SK-N-SH treated with all-trans-retinoic acid at 6 μM for 48 hours (cell line): ENCODE data around the gene TUFT1.

Source experiments
- ARNTL ChIP-seq: fragments of 450-650 bp; formaldehyde crosslinking; IDR thresholded peaks from 2 replicates; pipeline ENCODE4 v1.5.0; 2020; ENCODE audit warnings: low read depth, mild to moderate bottlenecking, moderate library complexity, borderline replicate concordance
- CSRNP3 ChIP-seq: fragments of 250-450 bp; sonication (Bioruptor Pico); IDR thresholded peaks from 2 replicates; pipeline ENCODE4 v1.5.1; 2021; ENCODE audit warnings: mild to moderate bottlenecking, moderate library complexity
- ISL1 ChIP-seq: fragments of 250-450 bp; sonication (Bioruptor Pico); IDR thresholded peaks from 2 replicates; pipeline ENCODE4 v2.1.2; 2022; ENCODE audit warnings: mild to moderate bottlenecking, moderate library complexity
- PATZ1 ChIP-seq: fragments of 250-450 bp; sonication (Bioruptor Pico); IDR thresholded peaks from 2 replicates; pipeline ENCODE4 v1.8.0; 2020; ENCODE audit warnings: mild to moderate bottlenecking, moderate library complexity, borderline replicate concordance
- RARB ChIP-seq: fragments of 250-450 bp; sonication (Bioruptor Pico); IDR thresholded peaks from 2 replicates; pipeline ENCODE4 v1.8.0; 2021; ENCODE audit warnings: mild to moderate bottlenecking, moderate library complexity
- ZC3H10 ChIP-seq: fragments of 250-450 bp; sonication (Bioruptor Pico); IDR thresholded peaks from 2 replicates; pipeline ENCODE4 v1.5.1; 2021; ENCODE audit warnings: mild to moderate bottlenecking, moderate library complexity
- ZFP3 ChIP-seq: fragments of 250-450 bp; sonication (Bioruptor Pico); IDR thresholded peaks from 2 replicates; pipeline ENCODE4 v1.5.0; 2020; ENCODE audit warnings: mild to moderate bottlenecking, moderate library complexity
- ZNF565 ChIP-seq: fragments of 450-650 bp; formaldehyde crosslinking; conservative IDR thresholded peaks from 2 replicates; pipeline ENCODE4 v1.5.0; 2020; ENCODE audit warnings: low read depth, mild to moderate bottlenecking, moderate library complexity
- ZNF8 ChIP-seq: fragments of 450-650 bp; formaldehyde crosslinking; IDR thresholded peaks from 2 replicates; pipeline ENCODE4 v1.5.0; 2020; ENCODE audit warnings: mild to moderate bottlenecking, moderate library complexity

DNA sequence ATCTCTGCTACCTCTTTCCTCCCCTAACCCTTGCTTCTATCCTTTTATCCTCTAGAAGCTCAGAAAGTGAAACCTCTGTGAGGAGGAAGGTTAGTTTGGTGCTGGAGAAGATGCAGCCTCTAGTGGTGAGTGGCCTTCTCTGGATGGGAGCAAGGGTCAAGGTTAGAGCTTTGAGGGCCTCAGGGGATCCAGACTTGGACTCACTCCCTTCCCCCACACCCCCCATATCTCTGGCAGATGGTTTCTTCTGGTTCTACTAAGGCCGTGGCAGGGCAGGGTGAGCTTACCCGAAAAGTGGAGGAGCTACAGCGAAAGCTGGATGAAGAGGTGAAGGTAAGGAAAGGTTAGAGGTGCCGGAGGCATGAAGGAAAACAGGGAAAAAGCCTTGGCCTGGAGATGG is 19.8 kb upstream of the TUFT1 start:
- no peak for TF ChIP-seq ZNF565 (CRISPR knock-in tag)
- no peak for TF ChIP-seq RARB
- TF ChIP-seq ISL1 (CRISPR knock-in tag), result no peak
- no peak for TF ChIP-seq ARNTL (CRISPR knock-in tag)
- TF ChIP-seq ZC3H10 (CRISPR knock-in tag), result no peak
- no peak for TF ChIP-seq ZFP3 (CRISPR knock-in tag)
- TF ChIP-seq CSRNP3 (CRISPR knock-in tag), result no peak
- TF ChIP-seq ZNF8 (CRISPR knock-in tag), result no peak
- no peak for TF ChIP-seq PATZ1 (CRISPR knock-in tag)
